CD14-positive monocyte (primary cell): ENCODE results near the gene CCR7. TPM values are rescaled to one million over a fixed set of nuclear protein-coding genes. Genes with fewer than 3 reads are reported as not detected.

Experiments
- DNase-seq, 3 donors: peaks; one replicate each; pipeline ENCODE4 v3.0.0-alpha.2; 2011 to 2022
- H2AFZ ChIP-seq: 2 replicates; pipeline ENCODE4 v1.6.0; 2012; ENCODE audit warnings: mild to moderate bottlenecking, low read depth, low read length, inconsistent platforms; ENCODE audit not compliant: insufficient read depth, poor library complexity, severe bottlenecking
- H3K27ac ChIP-seq, 2 donors: 1 replicate in 1 of 2; 2 replicates in 1 of 2; pipeline ENCODE4 v1.5.1; 2012 to 2013; ENCODE audit warnings: low read length in 2 of 2, control low read depth in 1 of 2, inconsistent platforms in 1 of 2, low read depth in 1 of 2, mild to moderate bottlenecking in 1 of 2
- H3K27me3 ChIP-seq, 2 donors: one replicate each; pipeline versions ENCODE4 v1.6.0 to v1.6.1; 2011 to 2013; ENCODE audit warnings: low read length in 2 of 2; ENCODE audit not compliant: control insufficient read depth in 2 of 2, insufficient read depth in 2 of 2
- H3K36me3 ChIP-seq, 2 donors: replicated peaks in 1 of 2; 1 replicate in 1 of 2; 2 replicates in 1 of 2; pipeline versions ENCODE4 v1.5.1 to v1.6.1; 2012 to 2013; ENCODE audit warnings: low read length in 2 of 2, control low read depth in 1 of 2, inconsistent platforms in 1 of 2, mild to moderate bottlenecking in 1 of 2; ENCODE audit not compliant: insufficient read depth in 2 of 2, control insufficient read depth in 1 of 2
- H3K4me1 ChIP-seq, 2 donors: 1 replicate in 1 of 2; 2 replicates in 1 of 2; pipeline versions ENCODE4 v1.5.1 to v1.6.1; 2012 to 2013; ENCODE audit warnings: low read length in 2 of 2, control low read depth in 1 of 2, inconsistent platforms in 1 of 2, mild to moderate bottlenecking in 1 of 2, moderate library complexity in 1 of 2; ENCODE audit not compliant: insufficient read depth in 2 of 2, control insufficient read depth in 1 of 2
- H3K4me2 ChIP-seq: replicated peaks from 2 replicates; pipeline ENCODE3; 2012; ENCODE audit warnings: low read length, moderate library complexity, mild to moderate bottlenecking; ENCODE audit not compliant: poor library complexity, severe bottlenecking; ENCODE audit errors: extremely low read depth
- H3K4me3 ChIP-seq, 3 experiments: fragments of 200-600 bp in 1 of 3; sonication (generic) in 1 of 3; replicated peaks in 1 of 3; 1 replicate in 2 of 3; 2 replicates in 1 of 3; pipeline ENCODE4 v1.5.1; 2011 to 2013; ENCODE audit warnings: low read length in 3 of 3, mild to moderate bottlenecking in 3 of 3, control low read depth in 2 of 3, low read depth in 2 of 3, inconsistent platforms in 1 of 3, moderate library complexity in 1 of 3
- H3K79me2 ChIP-seq: 2 replicates; pipeline ENCODE4 v1.6.0; 2012; ENCODE audit warnings: mild to moderate bottlenecking, control low read depth, inconsistent platforms, low read length, moderate library complexity; ENCODE audit not compliant: insufficient read depth
- H3K9ac ChIP-seq: 2 replicates; pipeline ENCODE4 v1.6.0; 2017; ENCODE audit warnings: low read length, mild to moderate bottlenecking; ENCODE audit not compliant: insufficient read depth, poor library complexity, severe bottlenecking
- H3K9me3 ChIP-seq, 2 donors: replicated peaks in 1 of 2; 1 replicate in 1 of 2; 2 replicates in 1 of 2; pipeline versions ENCODE4 v1.5.1 to v1.6.1; 2012 to 2013; ENCODE audit warnings: low read length in 2 of 2, control low read depth in 1 of 2; ENCODE audit not compliant: control insufficient read depth in 1 of 2, insufficient read depth in 1 of 2
- H4K20me1 ChIP-seq: 2 replicates; pipeline ENCODE4 v1.6.0; 2012; ENCODE audit warnings: mild to moderate bottlenecking, low read length, control low read depth, moderate library complexity; ENCODE audit not compliant: insufficient read depth
- H3K27ac Mint-ChIP-seq, 7 donors: one replicate each; pipeline ENCODE4 v1.8.0; 2020; ENCODE audit warnings: mild to moderate bottlenecking in 7 of 7, mixed read lengths in 7 of 7, moderate library complexity in 6 of 7, inconsistent platforms in 2 of 7
- H3K27me3 Mint-ChIP-seq, 3 donors: one replicate each; pipeline ENCODE4 v1.8.0; 2021 to 2022; ENCODE audit warnings: low read depth in 3 of 3, mild to moderate bottlenecking in 3 of 3, mixed read lengths in 3 of 3, moderate library complexity in 3 of 3, inconsistent platforms in 1 of 3
- H3K36me3 Mint-ChIP-seq, 2 donors: one replicate each; pipeline ENCODE4 v1.8.0; 2020; ENCODE audit warnings: mixed read lengths in 2 of 2, inconsistent platforms in 1 of 2, mild to moderate bottlenecking in 1 of 2
- H3K4me1 Mint-ChIP-seq: one replicate; pipeline ENCODE4 v1.8.0; 2020; ENCODE audit warnings: mild to moderate bottlenecking, mixed read lengths
- H3K4me3 Mint-ChIP-seq, 2 donors: one replicate each; pipeline ENCODE4 v1.8.0; 2020; ENCODE audit warnings: mild to moderate bottlenecking in 2 of 2, mixed read lengths in 2 of 2, moderate library complexity in 1 of 2
- H3K9me3 Mint-ChIP-seq, 7 donors: one replicate each; pipeline ENCODE4 v1.8.0; 2020 to 2022; ENCODE audit warnings: mixed read lengths in 7 of 7, mild to moderate bottlenecking in 6 of 7, moderate library complexity in 6 of 7, inconsistent platforms in 2 of 7
- WGBS: methylation state at CpG from one replicate; pipeline ENCODE4 v1.1.5; 2013; ENCODE audit warnings: missing lambda C conversion rate; ENCODE audit not compliant: insufficient coverage; 5-methylcytosine and 5-hydroxymethylcytosine counted together
- intact Hi-C, 2 donors: fragments of 100-400 bp; cut with micrococcal nuclease; formaldehyde crosslinking; loops; one replicate each; pipeline versions ENCODE4 v1.15.0 to v1.15.1; 2023
- polyA plus RNA-seq, 3 donors: library from polyadenylated mRNA; depleted of rRNA in 1 of 3; unstranded in 2 of 3; stranded (reverse) in 1 of 3; fragments of 300-500 nt in 2 of 3; fragments of >200 nt in 1 of 3; fragmentation: Illumina TruSeq in 2 of 3; gene quantifications; 1 replicate in 2 of 3; 2 replicates in 1 of 3; pipeline ENCODE4 v1.2.3, GENCODE V29; 2012 to 2021
- TF ChIP-seq, protein P1 (sequence below): fragments of 200-600 bp; IDR thresholded peaks from one replicate; pipeline ENCODE4 v1.8.0; 2022; ENCODE audit warnings: antibody characterized with exemption, mild to moderate bottlenecking

Gene CCR7
- polyA plus RNA-seq, 3 donors = 0.15 to 2.1 (median 1.2) TPM

DNA sequence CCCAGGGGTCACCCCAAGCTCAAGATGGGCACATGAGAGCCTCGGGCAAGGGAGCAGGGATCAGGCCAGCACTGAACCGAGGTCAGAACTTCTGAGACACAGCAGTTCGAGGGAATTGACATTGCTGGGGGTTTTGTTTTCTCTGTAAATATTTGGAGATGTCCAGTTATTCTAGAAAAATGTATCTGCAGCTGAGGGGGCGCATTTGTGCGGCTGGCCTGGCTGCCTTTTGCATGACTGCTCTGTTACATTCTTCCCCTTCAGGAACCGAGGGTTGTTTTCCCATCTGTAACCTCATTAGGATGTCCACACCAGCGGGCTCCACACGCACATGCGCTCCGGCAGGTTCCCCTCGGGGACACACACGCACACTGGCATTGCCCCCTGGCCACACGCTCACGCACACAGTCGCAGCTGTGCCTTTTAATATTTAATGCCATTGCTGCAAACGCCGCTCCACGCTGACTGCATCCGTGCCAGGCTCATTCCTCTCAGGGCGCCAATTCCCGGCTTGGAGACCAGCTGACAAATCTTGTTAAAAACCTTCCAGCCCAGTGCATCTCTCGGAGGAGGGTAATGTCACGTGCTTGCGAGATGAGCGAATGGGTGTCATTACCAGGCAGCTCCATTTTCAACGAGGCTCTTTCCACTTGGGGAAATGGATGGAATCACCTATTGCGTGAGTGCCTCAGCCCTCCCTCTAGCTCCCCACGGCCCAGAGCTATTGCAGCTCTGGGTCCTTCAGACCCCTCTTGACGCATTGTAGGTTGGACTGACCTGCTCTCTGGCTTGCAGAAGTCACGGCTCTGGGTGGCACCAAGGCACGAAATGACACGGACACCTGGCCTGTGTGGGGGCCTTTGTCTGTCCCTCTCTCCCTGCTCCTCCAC, 13.1 kb downstream of the CCR7 start:
- H3K9ac ChIP-seq = no peak overlapping the region
- TF ChIP-seq, protein P1, sequence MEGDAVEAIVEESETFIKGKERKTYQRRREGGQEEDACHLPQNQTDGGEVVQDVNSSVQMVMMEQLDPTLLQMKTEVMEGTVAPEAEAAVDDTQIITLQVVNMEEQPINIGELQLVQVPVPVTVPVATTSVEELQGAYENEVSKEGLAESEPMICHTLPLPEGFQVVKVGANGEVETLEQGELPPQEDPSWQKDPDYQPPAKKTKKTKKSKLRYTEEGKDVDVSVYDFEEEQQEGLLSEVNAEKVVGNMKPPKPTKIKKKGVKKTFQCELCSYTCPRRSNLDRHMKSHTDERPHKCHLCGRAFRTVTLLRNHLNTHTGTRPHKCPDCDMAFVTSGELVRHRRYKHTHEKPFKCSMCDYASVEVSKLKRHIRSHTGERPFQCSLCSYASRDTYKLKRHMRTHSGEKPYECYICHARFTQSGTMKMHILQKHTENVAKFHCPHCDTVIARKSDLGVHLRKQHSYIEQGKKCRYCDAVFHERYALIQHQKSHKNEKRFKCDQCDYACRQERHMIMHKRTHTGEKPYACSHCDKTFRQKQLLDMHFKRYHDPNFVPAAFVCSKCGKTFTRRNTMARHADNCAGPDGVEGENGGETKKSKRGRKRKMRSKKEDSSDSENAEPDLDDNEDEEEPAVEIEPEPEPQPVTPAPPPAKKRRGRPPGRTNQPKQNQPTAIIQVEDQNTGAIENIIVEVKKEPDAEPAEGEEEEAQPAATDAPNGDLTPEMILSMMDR = no peak

DNA sequence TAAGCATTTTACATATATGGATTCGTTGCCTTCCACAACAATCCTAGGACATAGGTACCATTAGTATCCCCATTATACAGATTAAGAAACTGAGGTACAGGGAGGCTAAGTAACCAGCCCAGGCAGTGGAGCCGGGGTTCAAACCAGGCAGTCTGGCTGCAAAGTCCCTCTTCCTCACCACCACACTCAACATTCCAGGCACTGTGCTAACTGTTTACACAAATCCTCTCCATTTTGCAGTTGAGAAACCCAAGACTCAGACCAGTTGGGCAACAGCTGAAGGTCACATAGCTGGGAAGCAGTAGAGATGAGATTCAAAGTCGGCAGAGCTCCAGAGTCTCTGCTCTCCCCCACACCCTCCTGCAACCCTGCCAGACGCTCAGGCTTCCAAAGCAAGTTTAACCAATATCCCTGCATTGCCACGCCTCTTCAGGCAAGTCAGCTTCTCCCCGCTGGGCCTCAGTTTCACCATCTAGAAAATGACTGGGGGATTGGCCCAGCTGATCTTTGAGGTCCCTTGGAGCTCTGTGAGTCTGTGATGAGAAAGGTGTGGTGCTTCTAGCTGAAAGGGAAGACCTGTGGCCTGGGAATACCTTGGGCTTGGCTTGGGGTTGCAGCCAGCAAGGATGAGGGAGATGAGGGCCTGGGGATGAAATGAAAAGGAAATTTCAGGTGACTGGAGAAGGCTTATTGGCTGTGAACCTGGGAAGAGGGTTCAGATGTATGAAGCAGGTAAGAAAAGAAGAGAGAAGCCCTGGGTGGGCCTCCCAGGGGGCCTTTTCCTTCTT, 14.0 kb downstream of the CCR7 start:
- H3K27ac Mint-ChIP-seq = no peak overlapping the region
- Histone ChIP-seq H3K4me1 (peaks cover 12 to 17% of the 10 kb centered on the region in 2 donors), H3K4me2 (no peak overlapping the region), H3K9ac (no peak overlapping the region), H3K4me3 (no peak overlapping the region), H2AFZ (no peak overlapping the region), H3K79me2 (no peaks in the 10 kb centered on the region), H3K27ac (no peak overlapping the region), H3K9me3 (no peaks in the 10 kb centered on the region), H3K36me3 (no peaks in the 10 kb centered on the region), H4K20me1 (no peaks in the 10 kb centered on the region), H3K27me3 (no peaks in the 10 kb centered on the region)
- no peak for DNase-seq
- H3K4me1 Mint-ChIP-seq = peaks cover 25% of the 10 kb centered on the region
- intact Hi-C loops = no loop called here
- peak overlapping the region in 1 of 2 donors; percentile 9 for H3K4me3 Mint-ChIP-seq
- WGBS = 96% methylated on average over 3 of the region's 6 CpGs
- no peaks in the 10 kb centered on the region for H3K36me3 Mint-ChIP-seq
- H3K9me3 Mint-ChIP-seq = no peaks in the 10 kb centered on the region
- H3K27me3 Mint-ChIP-seq = peaks cover 0 to 6% (median 3%) of the 10 kb centered on the region in 3 donors
- TF ChIP-seq, protein P1 = no peak

More for the DNA sequence above, 13.1 kb downstream of the CCR7 start:
- no peak overlapping the region for H3K4me3 Mint-ChIP-seq
- WGBS = 94% methylated on average over 23 of the region's 32 CpGs
- intact Hi-C loops = no loop called here
- H3K4me1 Mint-ChIP-seq = peaks cover 29% of the 10 kb centered on the region
- H3K27ac Mint-ChIP-seq = no peak overlapping the region
- peaks cover 3 to 13% (median 12%) of the 10 kb centered on the region in 3 donors for H3K27me3 Mint-ChIP-seq
- Histone ChIP-seq H3K27ac (no peak overlapping the region), H3K27me3 (peaks cover 0 to 8% of the 10 kb centered on the region in 2 donors), H4K20me1 (no peaks in the 10 kb centered on the region), H2AFZ (no peak overlapping the region), H3K79me2 (no peaks in the 10 kb centered on the region), H3K4me1 (peaks cover 12 to 17% of the 10 kb centered on the region in 2 donors), H3K9me3 (no peaks in the 10 kb centered on the region), H3K36me3 (no peaks in the 10 kb centered on the region), H3K4me3 (no peak overlapping the region), H3K4me2 (no peak overlapping the region)
- no peak for DNase-seq
- H3K36me3 Mint-ChIP-seq = no peaks in the 10 kb centered on the region
- no peaks in the 10 kb centered on the region for H3K9me3 Mint-ChIP-seq
